Neuron (in vitro differentiated cells): ENCODE results near the gene STK26.
"Not testable (repeated sequence)": the region's sequence is repeated elsewhere in the genome, so short reads cannot be mapped to it uniquely, and the experiment has no call there.

Experiments used
- H2AFZ ChIP-seq: one replicate; pipeline ENCODE4 v1.6.1; 2013; ENCODE audit warnings: low read depth, mild to moderate bottlenecking, inconsistent platforms, low read length, moderate library complexity
- H3K27me3 ChIP-seq: one replicate; pipeline ENCODE4 v1.6.1; 2013; ENCODE audit warnings: low read length; ENCODE audit not compliant: insufficient read depth
- H3K36me3 ChIP-seq: one replicate; pipeline ENCODE4 v1.6.1; 2013; ENCODE audit warnings: low read length; ENCODE audit not compliant: insufficient read depth
- H3K4me1 ChIP-seq: one replicate; pipeline ENCODE4 v1.6.1; 2013; ENCODE audit warnings: low read length; ENCODE audit not compliant: insufficient read depth
- H3K4me3 ChIP-seq: 2 replicates; pipeline ENCODE4 v1.5.1; 2013; ENCODE audit warnings: mild to moderate bottlenecking, low read length, moderate library complexity
- H3K9me3 ChIP-seq: one replicate; pipeline ENCODE4 v1.6.1; 2013; ENCODE audit warnings: low read length

STK26 gene

GRCh38 chrX:132088864-132089263 is 65.8 kb downstream of the STK26 start:
- Histone ChIP-seq H3K27me3 (peaks cover 19% of the 10 kb centered on the region), H3K9me3 (no peaks in the 10 kb centered on the region), H3K4me1 (no peaks in the 10 kb centered on the region), H3K36me3 (no peaks in the 10 kb centered on the region), H2AFZ (no peak overlapping the region), H3K4me3 (no peak overlapping the region)

- no peak overlapping the region for H3K4me3 ChIP-seq
- no peak overlapping the region for H2AFZ ChIP-seq
- H3K4me1 ChIP-seq = no peaks in the 10 kb centered on the region
- H3K9me3 ChIP-seq = no peaks in the 10 kb centered on the region
- peaks cover 7% of the 10 kb centered on the region for H3K27me3 ChIP-seq
- H3K36me3 ChIP-seq = no peaks in the 10 kb centered on the region
Observed at GRCh38 chrX:132090403-132091159, 67.5 kb downstream of the STK26 start.

- Histone ChIP-seq H3K4me1 (no peaks in the 10 kb centered on the region), H3K4me3 (no peak overlapping the region), H3K9me3 (no peaks in the 10 kb centered on the region), H2AFZ (no peak overlapping the region), H3K27me3 (peaks cover 16% of the 10 kb centered on the region), H3K36me3 (no peaks in the 10 kb centered on the region)
Observed at GRCh38 chrX:132092439-132093065, 69.5 kb downstream of the STK26 start.

GRCh38 chrX:132093239-132093860 is 70.2 kb downstream of the STK26 start:
- H3K27me3 ChIP-seq = peaks cover 14% of the 10 kb centered on the region
- no peaks in the 10 kb centered on the region for H3K36me3 ChIP-seq
- H2AFZ ChIP-seq = no peak overlapping the region
- no peaks in the 10 kb centered on the region for H3K4me1 ChIP-seq
- H3K9me3 ChIP-seq = no peaks in the 10 kb centered on the region
- no peak overlapping the region for H3K4me3 ChIP-seq

GRCh38 chrX:132094164-132094563 is 71.1 kb downstream of the STK26 start:
- no peaks in the 10 kb centered on the region for H3K4me1 ChIP-seq
- H3K27me3 ChIP-seq = peaks cover 17% of the 10 kb centered on the region
- H2AFZ ChIP-seq = no peak overlapping the region
- no peaks in the 10 kb centered on the region for H3K9me3 ChIP-seq
- H3K4me3 ChIP-seq = no peak overlapping the region
- H3K36me3 ChIP-seq = no peaks in the 10 kb centered on the region

- not testable (repeated sequence) for H3K36me3 ChIP-seq, H3K4me3 ChIP-seq, H2AFZ ChIP-seq, H3K4me1 ChIP-seq, H3K9me3 ChIP-seq
- H3K27me3 ChIP-seq = peaks cover 41% of the 10 kb centered on the region
Observed at GRCh38 chrX:132098704-132099103, 75.6 kb downstream of the STK26 start.

- H3K27me3 ChIP-seq = peaks cover 40% of the 10 kb centered on the region
- H2AFZ ChIP-seq = no peak overlapping the region
- H3K4me3 ChIP-seq = no peak overlapping the region
- no peaks in the 10 kb centered on the region for H3K36me3 ChIP-seq
- no peaks in the 10 kb centered on the region for H3K9me3 ChIP-seq
- H3K4me1 ChIP-seq = no peaks in the 10 kb centered on the region
Observed at GRCh38 chrX:132101206-132101605, 78.1 kb downstream of the STK26 start.

GRCh38 chrX:132101799-132102198 is 78.7 kb downstream of the STK26 start:
- H3K27me3 ChIP-seq = peaks cover 36% of the 10 kb centered on the region
- H3K9me3 ChIP-seq = no peaks in the 10 kb centered on the region
- no peaks in the 10 kb centered on the region for H3K4me1 ChIP-seq
- H2AFZ ChIP-seq = no peak overlapping the region
- no peak overlapping the region for H3K4me3 ChIP-seq
- no peaks in the 10 kb centered on the region for H3K36me3 ChIP-seq

- Histone ChIP-seq H3K9me3 (no peaks in the 10 kb centered on the region), H3K4me1 (no peaks in the 10 kb centered on the region), H3K36me3 (no peaks in the 10 kb centered on the region), H3K27me3 (peaks cover 12% of the 10 kb centered on the region), H2AFZ (no peak overlapping the region), H3K4me3 (no peak overlapping the region)
Observed at GRCh38 chrX:132107291-132107690, 84.2 kb downstream of the STK26 start.

GRCh38 chrX:132114607-132115006 is 91.5 kb downstream of the STK26 start:
- Histone ChIP-seq H3K27me3 (peaks cover 14% of the 10 kb centered on the region), H3K36me3 (no peaks in the 10 kb centered on the region), H3K9me3 (no peaks in the 10 kb centered on the region), H3K4me3 (no peak overlapping the region), H3K4me1 (peaks cover 6% of the 10 kb centered on the region), H2AFZ (no peak overlapping the region)

GRCh38 chrX:132115792-132116191 is 92.7 kb downstream of the STK26 start:
- H3K4me1 ChIP-seq = peaks cover 15% of the 10 kb centered on the region
- no peak overlapping the region for H3K4me3 ChIP-seq
- no peaks in the 10 kb centered on the region for H3K36me3 ChIP-seq
- peaks cover 11% of the 10 kb centered on the region for H3K27me3 ChIP-seq
- no peak overlapping the region for H2AFZ ChIP-seq
- H3K9me3 ChIP-seq = no peaks in the 10 kb centered on the region

GRCh38 chrX:132118358-132118757 is 95.3 kb downstream of the STK26 start:
- no peak overlapping the region for H2AFZ ChIP-seq
- peaks cover 15% of the 10 kb centered on the region for H3K4me1 ChIP-seq
- no peaks in the 10 kb centered on the region for H3K36me3 ChIP-seq
- H3K4me3 ChIP-seq = no peak overlapping the region
- H3K27me3 ChIP-seq = peaks cover 4% of the 10 kb centered on the region
- no peaks in the 10 kb centered on the region for H3K9me3 ChIP-seq

GRCh38 chrX:132119283-132119682 is 96.2 kb downstream of the STK26 start:
- Histone ChIP-seq H3K27me3 (peaks cover 4% of the 10 kb centered on the region), H3K36me3 (no peaks in the 10 kb centered on the region), H3K4me3 (no peak overlapping the region), H2AFZ (no peak overlapping the region), H3K4me1 (peaks cover 15% of the 10 kb centered on the region), H3K9me3 (no peaks in the 10 kb centered on the region)
